ENCODE measurements around the gene COG2. TPM values are rescaled to one million over a fixed set of nuclear protein-coding genes. Genes with fewer than 3 reads are reported as not detected.
"Not testable (repeated sequence)": the region's sequence is repeated elsewhere in the genome, so short reads cannot be mapped to it uniquely, and the experiment has no call there.

The COG2 gene, protein sequence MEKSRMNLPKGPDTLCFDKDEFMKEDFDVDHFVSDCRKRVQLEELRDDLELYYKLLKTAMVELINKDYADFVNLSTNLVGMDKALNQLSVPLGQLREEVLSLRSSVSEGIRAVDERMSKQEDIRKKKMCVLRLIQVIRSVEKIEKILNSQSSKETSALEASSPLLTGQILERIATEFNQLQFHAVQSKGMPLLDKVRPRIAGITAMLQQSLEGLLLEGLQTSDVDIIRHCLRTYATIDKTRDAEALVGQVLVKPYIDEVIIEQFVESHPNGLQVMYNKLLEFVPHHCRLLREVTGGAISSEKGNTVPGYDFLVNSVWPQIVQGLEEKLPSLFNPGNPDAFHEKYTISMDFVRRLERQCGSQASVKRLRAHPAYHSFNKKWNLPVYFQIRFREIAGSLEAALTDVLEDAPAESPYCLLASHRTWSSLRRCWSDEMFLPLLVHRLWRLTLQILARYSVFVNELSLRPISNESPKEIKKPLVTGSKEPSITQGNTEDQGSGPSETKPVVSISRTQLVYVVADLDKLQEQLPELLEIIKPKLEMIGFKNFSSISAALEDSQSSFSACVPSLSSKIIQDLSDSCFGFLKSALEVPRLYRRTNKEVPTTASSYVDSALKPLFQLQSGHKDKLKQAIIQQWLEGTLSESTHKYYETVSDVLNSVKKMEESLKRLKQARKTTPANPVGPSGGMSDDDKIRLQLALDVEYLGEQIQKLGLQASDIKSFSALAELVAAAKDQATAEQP
- total RNA-seq: 10 to 100 TPM; 11.6 to 28.9 TPM

DNA sequence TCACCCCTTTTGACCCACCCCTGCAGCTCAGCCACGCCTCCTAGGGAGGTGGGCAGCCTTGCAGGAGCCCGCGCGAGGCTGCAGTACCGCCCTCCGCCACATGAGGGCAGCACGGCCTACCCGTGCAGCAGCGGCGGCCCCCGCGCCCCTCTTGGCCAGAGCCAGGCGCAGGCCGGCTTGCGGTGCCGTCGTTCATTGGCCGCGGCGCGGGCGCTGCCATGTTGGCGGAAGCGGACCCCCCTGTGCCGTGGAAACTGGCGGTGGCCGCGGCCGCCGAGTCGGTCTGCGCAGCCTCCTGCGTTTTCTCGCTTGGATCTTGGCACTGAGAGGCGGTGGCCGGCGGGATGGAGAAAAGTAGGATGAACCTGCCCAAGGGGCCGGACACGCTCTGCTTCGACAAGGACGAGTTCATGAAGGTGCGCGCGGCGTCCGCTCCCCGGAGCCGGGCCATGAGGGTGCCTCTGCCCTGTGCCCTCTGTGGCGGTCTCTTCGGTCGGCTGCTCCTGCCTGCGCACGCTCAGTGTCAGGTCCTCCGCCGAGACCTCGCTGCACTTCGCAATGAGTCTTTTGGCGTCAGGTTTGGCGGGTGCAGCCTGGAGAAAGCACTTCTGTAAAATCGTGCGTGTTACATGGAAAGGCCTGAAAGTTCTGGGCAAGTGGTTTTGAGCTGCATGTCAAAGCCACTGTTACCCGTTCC, at the start of gene COG2:
Gene COG2 (plus strand): TSS at position 219 of the 697 bp plus-strand sequence. CDS start 126 bp downstream, at position 345.
- peak; percentile 92 for ATAC-seq (replicated peaks)
- Mint-ChIP-seq H3K4me1 (peaks cover 33% of the 10 kb centered on the region), H3K36me3 (ENCODE audit: low read depth) (peaks cover 14% of the 10 kb centered on the region)

DNA sequence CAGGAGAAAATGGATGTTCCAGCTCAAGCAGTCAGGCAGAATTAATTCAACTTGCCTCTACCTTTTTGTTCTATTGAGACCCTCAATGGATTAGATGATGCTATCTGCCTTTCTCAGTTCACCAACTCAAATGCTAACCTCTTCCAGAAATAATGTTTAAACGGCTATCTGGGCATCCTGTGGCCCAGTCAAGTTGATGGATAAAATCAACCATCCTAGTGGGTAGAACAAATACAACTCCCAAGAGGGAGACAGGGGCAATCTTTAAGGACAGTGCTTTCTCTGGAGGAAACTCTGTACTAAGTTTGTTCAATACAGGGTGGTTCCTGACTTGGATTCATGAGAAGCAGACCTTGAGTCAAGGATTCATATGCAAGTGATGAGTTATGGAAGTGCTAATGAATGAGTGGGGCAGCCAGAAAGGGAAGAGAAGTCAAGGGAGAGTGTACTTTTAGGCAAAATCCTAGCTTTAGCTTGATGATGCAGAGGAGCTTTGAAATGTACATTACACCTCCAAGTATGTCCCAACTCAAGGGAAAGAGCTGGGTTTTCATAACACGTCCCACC, 49.4 kb upstream of the COG2 start:
- Mint-ChIP-seq H3K4me3 (no peak overlapping the region), H3K4me1 (no peaks in the 10 kb centered on the region)

More for the DNA sequence above, at the start of gene COG2:
- Mint-ChIP-seq H3K27ac (peak within 1 kb of the TSS; percentile 86), H3K4me3 (peak within 1 kb of the TSS; percentile 88), H3K27me3 (peaks cover 18% of the 10 kb centered on the region), H3K9me3 (no peaks in the 10 kb centered on the region)

DNA sequence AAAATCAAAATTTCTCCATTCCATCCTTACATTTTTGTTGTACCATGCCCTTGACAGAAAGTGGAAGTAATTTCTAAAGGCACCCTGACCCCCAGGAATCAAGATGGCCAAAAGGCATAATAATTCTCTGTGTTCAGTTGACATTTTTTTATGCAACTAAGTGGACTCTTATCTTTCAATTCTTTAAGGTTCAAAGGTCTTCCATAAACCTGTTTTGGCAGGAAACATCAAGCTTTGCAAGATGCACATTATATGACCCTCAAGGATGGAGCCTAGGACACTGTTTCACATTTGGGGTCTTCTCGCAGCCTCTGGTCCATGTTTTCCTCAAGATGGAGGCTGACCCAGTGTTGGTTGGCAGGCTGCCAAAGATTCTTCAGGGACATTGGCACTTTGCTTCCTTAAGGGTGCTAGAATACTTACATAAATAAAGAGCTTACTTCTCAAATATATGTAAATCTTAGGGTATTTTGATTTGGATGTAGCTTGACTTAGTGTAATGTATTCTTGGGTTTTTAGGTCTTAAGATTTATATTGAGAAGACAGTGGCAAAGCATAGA, 48.0 kb upstream of the COG2 start:
- Mint-ChIP-seq H3K36me3 (ENCODE audit: low read depth) (no peaks in the 10 kb centered on the region), H3K4me3 (no peak overlapping the region), H3K9me3 (peaks cover 6% of the 10 kb centered on the region), H3K27ac (no peak overlapping the region), H3K27me3 (peaks cover 41% of the 10 kb centered on the region), H3K4me1 (no peaks in the 10 kb centered on the region)
- ATAC-seq (replicated peaks): no peak

More for the DNA sequence above, 49.4 kb upstream of the COG2 start:
- ATAC-seq (replicated peaks): no peak
- H3K9me3 Mint-ChIP-seq: peaks cover 3% of the 10 kb centered on the region
- H3K27me3 Mint-ChIP-seq: peaks cover 51% of the 10 kb centered on the region
- no peaks in the 10 kb centered on the region for H3K36me3 Mint-ChIP-seq (ENCODE audit: low read depth)
- no peak overlapping the region for H3K27ac Mint-ChIP-seq

DNA sequence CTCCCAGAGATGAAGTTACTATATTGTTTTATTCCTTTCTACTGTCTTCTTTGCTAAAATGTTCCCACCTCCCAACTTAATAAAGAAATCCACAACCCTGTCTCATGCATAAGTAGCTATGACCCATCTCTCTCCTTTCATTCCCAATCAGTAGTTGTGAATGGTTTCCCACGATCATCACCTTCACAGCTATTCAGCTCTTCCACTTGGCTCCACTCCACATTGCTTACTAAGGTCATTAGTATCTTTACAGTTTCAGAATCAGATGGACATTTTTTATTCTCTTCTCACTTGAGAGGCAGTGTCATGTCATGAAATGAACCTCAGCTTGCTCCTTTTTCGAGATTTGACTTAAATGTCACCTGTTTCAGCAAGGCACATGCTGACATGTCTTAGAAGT, 47.1 kb upstream of the COG2 start:
- no peak overlapping the region for H3K4me3 Mint-ChIP-seq
- no peak overlapping the region for H3K27ac Mint-ChIP-seq
- H3K4me1 Mint-ChIP-seq: no peaks in the 10 kb centered on the region
- ATAC-seq (replicated peaks): no peak
- no peaks in the 10 kb centered on the region for H3K36me3 Mint-ChIP-seq (ENCODE audit: low read depth)
- H3K27me3 Mint-ChIP-seq: peaks cover 38% of the 10 kb centered on the region
- peaks cover 6% of the 10 kb centered on the region for H3K9me3 Mint-ChIP-seq

DNA sequence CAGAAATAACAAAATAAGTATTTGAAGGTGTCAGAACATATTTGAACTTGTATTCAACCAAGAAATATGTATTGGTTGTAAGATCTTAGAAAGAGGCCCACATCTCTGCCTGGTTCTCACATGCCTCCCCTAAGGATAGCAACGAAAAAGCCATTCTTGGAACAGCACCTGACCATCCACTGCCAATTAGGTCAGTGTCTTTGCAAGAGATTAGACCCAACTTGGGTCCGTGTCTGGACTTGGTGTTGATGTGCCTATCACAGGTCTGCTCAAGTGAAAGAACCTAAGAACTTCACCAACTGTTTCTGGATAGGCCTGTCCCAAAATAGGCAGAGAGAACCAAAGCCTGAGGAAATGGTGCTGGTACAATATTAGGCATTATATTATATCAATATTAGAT, 46.0 kb upstream of the COG2 start:
- Mint-ChIP-seq H3K36me3 (ENCODE audit: low read depth) (no peaks in the 10 kb centered on the region), H3K4me3 (no peak overlapping the region), H3K27me3 (peaks cover 35% of the 10 kb centered on the region), H3K27ac (no peak overlapping the region), H3K4me1 (no peaks in the 10 kb centered on the region), H3K9me3 (peaks cover 6% of the 10 kb centered on the region)
- no peak for ATAC-seq (replicated peaks)

DNA sequence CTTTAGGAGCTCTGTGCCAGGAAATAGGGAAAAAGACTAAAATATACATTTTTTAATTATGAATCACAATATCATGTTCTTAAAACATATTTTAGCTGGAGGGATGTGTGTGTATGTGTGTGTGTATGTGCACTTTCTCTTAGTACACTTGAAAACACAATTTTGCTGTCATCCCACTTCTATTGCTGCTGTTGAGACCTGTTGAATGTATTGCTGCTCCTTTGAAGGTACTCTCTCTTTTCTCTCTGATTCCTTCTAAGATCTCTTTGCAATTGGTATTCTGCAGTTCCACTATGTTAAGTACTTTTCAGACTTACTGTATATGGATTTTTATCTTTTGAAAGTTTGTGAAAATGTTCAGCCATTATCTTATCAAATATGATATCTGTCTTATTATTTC, 43.5 kb upstream of the COG2 start:
- no peak for ATAC-seq (replicated peaks)
- Mint-ChIP-seq H3K4me3 (no peak overlapping the region), H3K27ac (no peak overlapping the region), H3K36me3 (ENCODE audit: low read depth) (no peaks in the 10 kb centered on the region), H3K4me1 (no peaks in the 10 kb centered on the region), H3K27me3 (peaks cover 36% of the 10 kb centered on the region), H3K9me3 (peaks cover 3% of the 10 kb centered on the region)

DNA sequence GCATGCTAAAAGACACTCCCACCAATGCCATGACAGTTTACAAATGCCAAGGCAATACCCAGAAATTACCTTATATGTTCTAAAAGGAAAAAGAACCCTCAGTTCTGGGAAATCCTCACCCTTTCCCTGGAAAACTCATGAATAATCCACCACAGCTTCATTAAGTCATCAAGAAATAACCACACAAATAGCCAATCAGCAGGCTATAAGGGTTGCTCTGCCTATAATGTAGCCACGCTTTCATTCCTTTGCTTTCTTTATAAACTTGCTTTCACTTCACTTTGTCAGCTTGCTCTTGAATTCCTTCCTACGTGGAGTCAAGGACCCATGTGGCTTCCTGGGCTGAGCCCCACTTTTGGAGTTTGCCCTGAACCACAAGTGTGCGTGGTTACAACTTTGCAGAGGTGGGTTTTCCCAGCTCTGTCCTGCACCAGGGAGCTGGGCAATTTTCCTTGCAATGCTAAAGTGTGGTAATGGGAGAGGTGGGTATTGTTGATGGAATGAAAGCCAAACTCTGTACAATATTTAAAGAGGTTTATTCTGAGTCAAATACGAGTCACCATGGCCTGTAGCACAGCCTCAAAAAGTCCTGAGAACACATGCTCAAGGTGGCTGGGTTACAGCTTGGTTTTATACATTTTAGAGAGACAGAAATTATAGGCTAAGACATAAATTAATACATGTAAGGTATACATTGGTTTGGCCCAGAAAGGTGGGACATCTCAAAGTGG, 42.2 kb upstream of the COG2 start:
- no peak overlapping the region for H3K27ac Mint-ChIP-seq
- no peaks in the 10 kb centered on the region for H3K4me1 Mint-ChIP-seq
- no peaks in the 10 kb centered on the region for H3K36me3 Mint-ChIP-seq (ENCODE audit: low read depth)
- H3K4me3 Mint-ChIP-seq: no peak overlapping the region
- H3K9me3 Mint-ChIP-seq: peaks cover 3% of the 10 kb centered on the region
- H3K27me3 Mint-ChIP-seq: peaks cover 31% of the 10 kb centered on the region
- no peak for ATAC-seq (replicated peaks)

DNA sequence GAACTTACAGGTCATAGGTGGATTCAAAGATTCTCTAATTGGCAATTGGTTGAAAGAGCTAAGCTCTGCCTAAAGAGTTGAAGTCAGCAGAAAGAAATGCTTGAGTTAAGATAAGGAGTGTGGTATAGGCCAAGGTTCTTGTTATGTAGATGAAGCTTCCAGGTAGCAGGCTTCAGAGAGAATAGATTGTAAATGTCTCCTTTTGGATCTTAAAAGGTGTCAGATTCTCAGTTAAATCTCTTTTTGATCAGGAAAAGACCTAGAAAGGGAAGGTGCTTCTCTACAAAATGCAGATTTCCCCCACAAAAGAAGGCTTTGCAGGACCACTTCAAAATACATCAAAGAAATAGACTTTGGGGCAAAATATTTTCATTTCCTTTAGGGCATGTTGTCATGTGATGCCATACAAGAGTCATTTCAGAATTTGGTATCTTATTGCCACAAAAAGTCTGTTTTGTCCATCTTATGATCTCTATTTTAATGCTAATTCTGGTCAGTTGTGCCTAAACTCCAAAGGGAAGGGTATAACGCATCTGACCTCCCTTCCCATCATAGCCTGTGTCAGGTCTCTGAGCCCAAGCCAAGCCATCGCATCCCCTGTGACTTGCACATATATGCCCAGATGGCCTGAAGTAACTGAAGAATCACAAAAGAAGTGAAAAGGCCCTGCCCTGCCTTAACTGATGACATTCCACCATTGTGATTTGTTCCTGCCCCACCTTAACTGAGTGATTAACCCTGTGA, 41.5 kb upstream of the COG2 start:
- H3K4me1 Mint-ChIP-seq; ATAC-seq (replicated peaks); H3K4me3 Mint-ChIP-seq; H3K27ac Mint-ChIP-seq; H3K36me3 Mint-ChIP-seq (ENCODE audit: low read depth); H3K9me3 Mint-ChIP-seq: not testable (repeated sequence)
- peaks cover 25% of the 10 kb centered on the region for H3K27me3 Mint-ChIP-seq

DNA sequence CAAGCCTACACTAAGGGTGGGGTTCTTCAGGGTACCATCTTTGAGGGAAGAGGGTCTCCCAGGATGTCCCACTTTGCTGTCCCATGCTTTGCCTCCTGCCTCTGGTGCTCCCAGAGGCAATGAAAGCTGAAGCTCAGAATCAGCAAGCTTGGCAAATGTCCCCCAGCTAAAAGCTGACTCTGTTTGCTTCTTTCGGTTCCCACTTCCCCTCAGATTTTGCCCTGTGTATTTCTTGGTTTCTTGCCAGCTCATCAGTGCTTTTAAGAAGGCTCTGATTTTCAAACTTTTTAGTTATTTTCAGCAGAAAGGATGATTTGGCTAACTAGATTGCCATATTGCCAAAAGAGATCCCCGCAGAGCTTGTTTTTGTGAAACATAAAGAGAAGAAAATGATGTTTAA, 33.1 kb upstream of the COG2 start:
- Mint-ChIP-seq H3K9me3 (no peaks in the 10 kb centered on the region), H3K27ac (no peak overlapping the region), H3K27me3 (peaks cover 22% of the 10 kb centered on the region), H3K4me1 (no peaks in the 10 kb centered on the region), H3K36me3 (ENCODE audit: low read depth) (no peaks in the 10 kb centered on the region), H3K4me3 (no peak overlapping the region)
- ATAC-seq (replicated peaks): no peak

DNA sequence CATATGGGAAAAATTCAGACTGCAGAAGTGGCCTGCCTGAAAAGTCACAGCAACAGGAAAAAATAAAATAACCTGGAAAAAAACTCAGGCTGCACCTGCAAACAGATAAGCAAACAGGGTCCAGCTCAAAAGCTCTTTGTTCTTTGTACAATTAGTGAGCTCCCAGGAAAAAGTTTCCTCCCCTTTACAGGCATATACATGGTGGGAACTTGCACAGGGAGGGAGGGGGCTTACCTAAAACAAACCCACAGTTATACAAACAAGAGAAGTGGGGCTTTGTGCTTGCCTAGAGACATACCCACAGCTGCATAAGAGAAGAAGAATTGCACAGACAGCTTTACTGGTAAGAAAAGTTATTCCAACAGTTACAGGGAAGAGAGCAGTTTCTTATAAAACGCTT, 31.7 kb upstream of the COG2 start:
- no peak overlapping the region for H3K4me3 Mint-ChIP-seq
- H3K36me3 Mint-ChIP-seq (ENCODE audit: low read depth): no peaks in the 10 kb centered on the region
- no peaks in the 10 kb centered on the region for H3K4me1 Mint-ChIP-seq
- peaks cover 22% of the 10 kb centered on the region for H3K27me3 Mint-ChIP-seq
- no peak overlapping the region for H3K27ac Mint-ChIP-seq
- no peak for ATAC-seq (replicated peaks)
- H3K9me3 Mint-ChIP-seq: no peaks in the 10 kb centered on the region

DNA sequence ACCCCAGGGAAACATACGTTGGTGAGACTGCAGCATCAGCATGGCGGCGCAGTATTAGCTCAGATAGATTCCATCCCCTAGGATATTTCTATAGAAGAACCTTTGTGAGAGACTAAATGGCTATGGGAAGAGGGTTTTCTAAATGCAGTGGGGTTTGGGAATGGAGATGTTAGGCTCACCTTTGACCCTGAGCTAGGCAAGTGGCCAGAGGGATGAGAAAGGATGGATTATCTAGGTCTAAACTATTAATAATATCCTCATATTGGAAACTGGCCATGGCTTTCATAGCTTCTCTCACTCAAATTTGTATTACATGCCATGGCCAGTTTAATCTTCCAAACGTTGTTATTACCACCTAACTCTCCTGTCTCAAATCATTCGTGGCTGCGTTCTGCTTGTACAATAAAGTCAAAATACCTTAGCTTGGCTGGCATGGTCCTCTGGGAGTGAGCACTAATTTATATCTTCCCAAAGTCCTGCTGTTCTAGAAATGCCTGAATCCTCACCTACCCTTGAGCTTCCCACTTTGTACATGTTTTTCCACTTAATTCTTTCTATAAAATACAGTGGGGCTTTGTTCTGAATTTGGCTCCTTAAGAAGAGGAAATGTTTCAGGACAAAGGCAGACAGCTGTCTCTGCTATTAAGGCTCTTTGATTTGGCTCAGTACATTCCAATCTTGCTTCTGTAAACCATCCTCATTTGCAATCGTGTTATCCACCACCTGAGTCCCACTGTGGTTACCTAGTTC, 31.0 kb upstream of the COG2 start:
- peaks cover 23% of the 10 kb centered on the region for H3K27me3 Mint-ChIP-seq
- no peak for ATAC-seq (replicated peaks)
- H3K4me1 Mint-ChIP-seq: no peaks in the 10 kb centered on the region
- H3K9me3 Mint-ChIP-seq: no peaks in the 10 kb centered on the region
- no peak overlapping the region for H3K4me3 Mint-ChIP-seq
- H3K27ac Mint-ChIP-seq: no peak overlapping the region
- no peaks in the 10 kb centered on the region for H3K36me3 Mint-ChIP-seq (ENCODE audit: low read depth)

DNA sequence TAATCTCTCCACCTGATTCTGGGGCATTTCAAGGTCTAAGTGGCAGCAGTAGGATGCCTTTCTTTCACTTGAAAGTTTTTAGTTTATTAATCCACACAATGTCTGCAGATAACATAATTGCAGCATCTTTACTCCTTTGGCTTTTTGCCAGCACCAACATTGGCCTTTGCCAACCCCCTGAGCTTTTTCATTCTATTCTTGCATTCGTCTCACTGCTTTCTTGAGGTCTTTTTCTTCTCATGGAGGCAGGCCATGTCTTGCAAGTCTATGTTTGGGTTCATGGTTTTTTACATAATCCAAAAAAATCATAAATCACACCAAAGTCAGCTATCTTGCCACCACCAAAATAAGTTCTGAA, 30.4 kb upstream of the COG2 start:
- no peaks in the 10 kb centered on the region for H3K4me1 Mint-ChIP-seq
- H3K36me3 Mint-ChIP-seq (ENCODE audit: low read depth): no peaks in the 10 kb centered on the region
- H3K27me3 Mint-ChIP-seq: peaks cover 25% of the 10 kb centered on the region
- H3K27ac Mint-ChIP-seq: no peak overlapping the region
- no peak overlapping the region for H3K4me3 Mint-ChIP-seq
- no peaks in the 10 kb centered on the region for H3K9me3 Mint-ChIP-seq
- no peak for ATAC-seq (replicated peaks)

DNA sequence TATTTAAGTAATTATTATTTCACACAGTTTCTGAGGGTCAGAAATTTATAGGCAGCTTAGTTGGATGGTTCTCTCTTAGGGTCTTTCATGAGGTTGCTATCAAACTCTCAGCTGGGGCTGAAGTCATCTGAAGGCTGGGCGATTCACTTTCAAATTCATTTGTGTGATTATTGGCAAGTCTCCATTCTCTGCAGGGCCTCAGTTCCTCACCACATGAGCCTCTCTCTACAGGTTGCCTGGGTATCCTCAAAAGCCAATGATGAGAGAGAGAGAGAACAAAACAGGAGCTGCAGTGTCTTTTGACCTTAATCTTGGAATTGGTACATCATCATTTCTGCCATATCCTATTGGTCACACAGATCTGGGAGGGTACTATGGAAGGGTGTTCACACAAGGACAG, 29.6 kb upstream of the COG2 start:
- ATAC-seq (replicated peaks): no peak
- H3K36me3 Mint-ChIP-seq (ENCODE audit: low read depth): no peaks in the 10 kb centered on the region
- no peak overlapping the region for H3K27ac Mint-ChIP-seq
- H3K27me3 Mint-ChIP-seq: peaks cover 25% of the 10 kb centered on the region
- no peaks in the 10 kb centered on the region for H3K4me1 Mint-ChIP-seq
- no peaks in the 10 kb centered on the region for H3K9me3 Mint-ChIP-seq
- no peak overlapping the region for H3K4me3 Mint-ChIP-seq

Data from activated T-helper 17 cell treated with anti-CD3 and anti-CD28 coated beads, Interleukin-2, amount 50 U/mL, for 72 hours (primary cell).